SK-N-MC (cell line): ENCODE results near the gene SH3PXD2B.
"Not testable (repeated sequence)": the region's sequence is repeated elsewhere in the genome, so short reads cannot be mapped to it uniquely, and the experiment has no call there.

Source experiments
- DNase-seq: peaks from one replicate; pipeline ENCODE4 v3.0.0-alpha.2; 2011; ENCODE audit warnings: low read depth, low spot score
- H3K27ac ChIP-seq: fragments of 200-600 bp; sonication (generic); 2 replicates; pipeline ENCODE4 v1.5.1; 2016; ENCODE audit warnings: mixed run types
- H3K36me3 ChIP-seq: fragments of 200-600 bp; sonication (generic); 2 replicates; pipeline ENCODE4 v1.6.1; 2017; ENCODE audit warnings: antibody characterized with exemption, low read length, mixed read lengths; ENCODE audit not compliant: insufficient read depth
- H3K4me3 ChIP-seq: fragments of 200-600 bp; sonication (generic); 2 replicates; pipeline ENCODE4 v1.5.1; 2016
- H3K9ac ChIP-seq: fragments of 200-600 bp; sonication (generic); 2 replicates; pipeline ENCODE4 v1.8.0; 2017; ENCODE audit warnings: mixed run types, mixed read lengths; ENCODE audit not compliant: insufficient read length
- H3K9me3 ChIP-seq: fragments of 200-600 bp; sonication (generic); 2 replicates; pipeline ENCODE4 v1.6.1; 2017; ENCODE audit warnings: low read depth, mild to moderate bottlenecking, antibody characterized with exemption, low read length, moderate library complexity, mixed read lengths
- EZH2 ChIP-seq: fragments of 200-600 bp; sonication (generic); IDR thresholded peaks from one replicate; pipeline ENCODE4 v1.6.1; 2017; ENCODE audit warnings: antibody characterized with exemption
- FOXP2 ChIP-seq: optimal IDR thresholded peaks from 2 replicates; pipeline ENCODE3; 2011; ENCODE audit warnings: mild to moderate bottlenecking, moderate library complexity; ENCODE audit not compliant: insufficient read depth; ENCODE audit errors: extremely low read length, control extremely low read depth
- POLR2AphosphoS5 ChIP-seq: IDR thresholded peaks from 2 replicates; pipeline ENCODE4 v1.6.1; 2012; ENCODE audit warnings: mild to moderate bottlenecking, low read depth, low read length, borderline replicate concordance

SH3PXD2B gene

DNA sequence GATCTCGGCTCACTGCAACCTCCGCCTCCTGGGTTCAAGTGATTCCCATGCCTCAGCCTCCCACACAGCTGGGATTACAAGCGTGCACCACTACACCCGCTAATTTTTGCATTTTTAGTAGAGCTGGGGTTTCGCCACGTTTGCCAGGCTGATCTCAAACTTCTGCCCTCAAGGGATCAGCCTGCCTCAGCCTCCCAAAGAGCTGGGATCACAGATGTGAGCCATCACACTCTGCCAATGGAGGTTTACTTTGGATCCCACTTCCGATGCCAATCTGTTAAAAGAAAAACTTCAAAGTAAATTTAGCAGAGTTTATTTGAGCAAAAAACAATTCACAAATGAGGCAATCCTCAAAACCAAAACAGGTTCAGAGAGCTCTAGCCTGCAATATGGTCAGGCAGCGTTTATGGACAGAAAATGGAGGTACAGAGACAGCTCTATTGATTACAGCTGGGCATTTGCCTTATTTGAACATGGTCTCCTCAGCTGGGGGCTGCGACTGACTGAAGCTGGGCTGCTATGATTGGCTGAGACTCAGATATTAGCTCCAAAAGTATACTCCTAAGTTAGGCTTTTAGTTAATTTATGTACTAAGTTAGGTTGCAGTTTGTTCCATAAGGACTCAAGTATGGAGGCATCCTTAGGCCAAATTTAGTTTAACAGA, 152.1 kb downstream of the SH3PXD2B start:
- no peak overlapping the region for H3K4me3 ChIP-seq
- no peak for TF ChIP-seq EZH2
- no peak for TF ChIP-seq FOXP2
- TF ChIP-seq POLR2AphosphoS5, result no peak
- DNase-seq, result no peak
- 0 out of 2 replicates have a peak overlapping the region, but pooled peaks have one; percentile 53 for H3K27ac ChIP-seq
- H3K36me3 ChIP-seq, result no peaks in the 10 kb centered on the region
- no peak overlapping the region for H3K9ac ChIP-seq
- no peaks in the 10 kb centered on the region for H3K9me3 ChIP-seq

DNA sequence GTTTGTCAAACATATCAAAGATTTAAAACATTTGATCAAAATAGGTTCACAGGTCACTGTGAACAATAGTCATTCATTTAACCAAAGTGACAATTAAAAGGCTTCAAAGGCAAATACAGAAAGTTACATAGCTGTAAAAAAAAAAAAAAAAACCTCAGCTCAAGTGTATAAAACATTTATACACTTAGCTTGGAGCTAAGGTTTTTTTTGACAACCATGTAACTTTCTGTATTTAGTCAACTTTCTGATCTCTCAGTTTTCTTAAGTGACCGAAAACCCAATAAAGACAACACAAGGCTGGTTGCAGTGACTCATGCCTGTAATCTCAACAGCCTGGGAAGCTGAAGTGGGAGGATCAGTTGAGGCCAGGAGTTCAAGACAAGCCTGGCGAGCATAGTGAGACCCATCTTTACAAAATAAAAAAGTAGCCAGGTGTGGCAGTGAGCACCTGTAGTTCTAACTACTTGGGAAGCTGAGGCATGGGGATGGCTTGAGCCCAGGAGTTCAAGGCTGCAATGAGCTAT, 154.3 kb downstream of the SH3PXD2B start:
- Histone ChIP-seq H3K9ac (no peak overlapping the region), H3K27ac (no peak overlapping the region), H3K36me3 (no peaks in the 10 kb centered on the region), H3K4me3 (no peak overlapping the region), H3K9me3 (no peaks in the 10 kb centered on the region)
- TF ChIP-seq FOXP2 (no peak), EZH2 (no peak), POLR2AphosphoS5 (no peak)
- DNase-seq, result no peak

DNA sequence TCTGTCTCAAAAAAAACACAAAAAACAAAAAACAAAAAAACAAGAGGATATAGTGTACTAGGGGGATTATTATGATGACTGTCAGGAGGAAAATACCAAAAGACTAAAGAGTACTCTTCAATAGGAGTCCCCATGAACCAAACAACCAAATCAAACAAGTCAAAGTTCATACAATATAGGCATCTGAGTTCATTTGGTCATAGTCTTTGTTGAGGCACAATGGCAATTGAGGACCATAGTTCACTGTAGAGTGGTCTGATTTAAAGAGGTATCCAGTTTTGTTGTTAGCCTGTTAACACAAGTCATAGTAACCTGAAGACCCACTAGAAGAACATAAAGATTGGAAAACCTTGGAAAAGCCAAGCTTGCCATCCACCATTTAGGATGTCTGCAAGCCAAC, 159.5 kb downstream of the SH3PXD2B start:
- no peak for DNase-seq
- TF ChIP-seq EZH2, result no peak
- no peak for TF ChIP-seq FOXP2
- TF ChIP-seq POLR2AphosphoS5, result no peak
- H3K36me3 ChIP-seq, result no peaks in the 10 kb centered on the region

DNA sequence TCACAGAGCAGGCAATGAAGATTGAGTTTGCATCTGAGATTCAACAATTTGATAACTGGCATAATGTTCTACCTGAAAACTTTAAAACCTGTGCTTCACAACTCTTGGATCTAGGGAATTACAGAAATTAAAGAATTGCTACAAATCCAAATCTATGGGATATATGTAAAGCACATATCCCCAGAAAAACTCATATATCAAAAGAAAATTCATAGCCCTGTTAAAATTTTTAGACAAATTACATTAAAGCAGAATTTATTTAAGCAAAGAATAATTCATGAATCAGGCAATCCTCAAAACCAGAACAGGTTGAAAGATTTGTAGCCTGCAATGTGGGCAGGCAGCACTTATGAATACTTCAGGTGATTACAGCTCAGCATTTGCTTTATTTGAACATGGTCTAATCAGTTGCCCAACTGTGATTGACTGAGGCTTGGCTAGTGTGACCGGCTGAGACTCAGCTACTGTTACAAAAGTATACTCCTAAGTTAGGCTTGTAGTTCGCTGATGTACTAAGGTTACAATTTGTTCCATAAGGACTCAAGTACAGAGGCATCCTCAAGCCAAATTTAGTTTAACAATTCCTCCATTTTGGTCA, 160.5 kb downstream of the SH3PXD2B start:
- TF ChIP-seq FOXP2 (no peak), POLR2AphosphoS5 (no peak), EZH2 (no peak)
- H3K9ac ChIP-seq, result no peak overlapping the region
- no peak overlapping the region for H3K4me3 ChIP-seq
- DNase-seq, result no peak
- no peak overlapping the region for H3K27ac ChIP-seq
- H3K36me3 ChIP-seq, result no peaks in the 10 kb centered on the region
- H3K9me3 ChIP-seq, result no peaks in the 10 kb centered on the region

More for the DNA sequence above, 159.5 kb downstream of the SH3PXD2B start:
- H3K27ac ChIP-seq, result no peak overlapping the region
- H3K4me3 ChIP-seq, result no peak overlapping the region
- H3K9ac ChIP-seq, result no peak overlapping the region
- no peaks in the 10 kb centered on the region for H3K9me3 ChIP-seq

DNA sequence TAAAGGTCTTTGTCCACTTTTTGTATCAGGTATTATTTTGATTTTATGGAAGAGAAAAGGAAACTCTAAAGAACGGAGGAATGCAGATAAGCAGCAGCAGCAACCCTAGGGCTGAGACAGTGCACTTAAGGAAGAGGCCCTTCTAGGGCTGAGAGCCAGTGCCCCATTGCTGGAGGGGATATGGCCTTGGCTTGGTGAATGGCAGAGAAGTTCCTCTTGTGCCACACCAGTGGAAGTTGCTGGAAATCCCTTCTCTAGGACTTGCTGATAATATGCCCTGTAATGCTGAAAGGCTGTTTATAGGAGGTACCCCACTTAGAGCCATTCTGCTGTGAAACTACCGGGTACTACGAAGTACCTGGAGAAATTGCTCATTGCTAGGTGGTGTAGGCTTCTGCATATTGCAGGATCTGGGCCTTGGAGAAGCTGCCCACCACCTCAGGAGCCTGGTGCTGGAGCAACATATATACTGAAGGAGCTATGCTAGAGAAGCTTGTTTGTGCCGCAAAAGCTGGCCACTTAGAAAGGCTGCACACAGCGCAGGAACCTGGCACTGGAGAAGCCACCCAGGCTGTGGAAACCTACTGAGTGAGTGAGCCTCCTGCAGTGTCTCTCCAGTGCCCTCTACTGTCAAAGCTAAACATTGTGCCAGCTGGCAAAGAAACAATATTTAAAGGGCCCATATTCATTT, 161.1 kb downstream of the SH3PXD2B start:
- Histone ChIP-seq H3K36me3 (no peaks in the 10 kb centered on the region), H3K27ac (no peak overlapping the region), H3K9ac (no peak overlapping the region), H3K4me3 (0 out of 2 replicates have a peak overlapping the region, but pooled peaks have one; percentile 21), H3K9me3 (no peaks in the 10 kb centered on the region)
- TF ChIP-seq FOXP2 (no peak), POLR2AphosphoS5 (no peak), EZH2 (no peak)
- peak; percentile 52 for DNase-seq

DNA sequence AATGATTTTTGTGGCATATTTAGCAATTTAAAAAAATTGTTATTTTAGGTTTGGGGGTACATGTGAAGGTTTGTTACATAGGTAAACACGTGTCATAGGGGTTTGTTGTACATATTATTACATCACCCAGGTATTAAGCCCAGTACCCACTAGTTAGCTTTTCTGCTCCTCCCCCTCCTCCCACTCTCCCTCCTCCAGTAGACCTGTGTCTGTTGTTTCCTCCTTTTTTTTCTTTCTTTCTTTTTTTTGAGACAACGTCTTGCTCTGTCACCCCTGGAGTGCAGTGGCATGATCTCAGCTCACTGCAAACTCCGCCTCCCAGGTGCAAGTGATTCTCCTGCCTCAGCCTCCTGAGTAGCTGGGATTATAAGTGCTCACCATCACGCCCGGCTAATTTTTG, 162.5 kb downstream of the SH3PXD2B start:
- H3K36me3 ChIP-seq, H3K4me3 ChIP-seq, H3K27ac ChIP-seq, H3K9ac ChIP-seq, DNase-seq, H3K9me3 ChIP-seq: not testable (repeated sequence)

DNA sequence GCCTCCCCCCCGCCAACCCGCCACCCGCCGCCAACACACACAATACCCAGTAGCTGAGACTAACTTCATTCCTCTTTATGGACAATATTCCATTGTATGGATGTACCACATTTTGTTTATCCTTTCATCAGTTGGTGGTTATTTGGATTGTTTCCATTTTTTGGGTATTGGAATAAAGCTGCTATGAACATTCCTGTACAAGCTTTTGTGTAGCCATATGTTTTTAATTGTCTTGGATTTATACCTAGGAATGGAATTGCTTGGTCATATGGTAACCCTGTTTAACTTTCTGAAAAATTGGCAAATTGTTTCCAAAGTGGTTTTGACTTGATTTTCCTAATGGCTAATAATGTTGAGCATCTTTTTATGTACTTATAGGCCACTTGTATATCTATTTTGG, 165.9 kb downstream of the SH3PXD2B start:
- TF ChIP-seq EZH2 (no peak), FOXP2 (no peak), POLR2AphosphoS5 (no peak)
- H3K4me3 ChIP-seq, result no peak overlapping the region
- no peaks in the 10 kb centered on the region for H3K36me3 ChIP-seq
- no peaks in the 10 kb centered on the region for H3K9me3 ChIP-seq
- no peak overlapping the region for H3K27ac ChIP-seq
- H3K9ac ChIP-seq, result no peak overlapping the region
- no peak for DNase-seq

DNA sequence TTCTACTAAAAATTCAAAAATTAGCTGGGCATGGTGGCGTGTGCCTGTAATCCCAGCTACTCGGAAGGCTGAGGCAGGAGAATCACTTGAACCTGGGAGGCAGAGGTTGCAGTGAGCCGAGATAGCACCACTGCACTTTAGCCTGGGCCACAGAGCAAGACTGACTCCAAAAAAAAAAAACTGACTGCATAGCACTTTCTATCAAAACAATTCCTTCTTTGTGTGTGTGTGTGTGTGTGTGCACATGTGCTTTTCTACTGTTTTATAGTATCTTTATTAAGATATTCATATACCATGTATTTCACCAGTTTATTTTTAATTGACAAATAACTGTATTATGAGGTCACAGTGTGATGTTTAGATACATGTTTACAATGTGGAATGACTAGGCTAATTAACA, 167.2 kb downstream of the SH3PXD2B start:
- H3K27ac ChIP-seq, DNase-seq: not testable (repeated sequence)

More for the DNA sequence above, 167.2 kb downstream of the SH3PXD2B start:
- not testable (repeated sequence) for H3K36me3 ChIP-seq, H3K4me3 ChIP-seq, H3K9ac ChIP-seq, H3K9me3 ChIP-seq
